SK-N-SH treated with all-trans-retinoic acid at 6 μM for 48 hours (cell line): Measurements from ENCODE around the gene CDC42SE2.

Experiments used
- ATAC-seq: fragments of 200-7000 bp; cut with Tn5 transposase; 3 replicates; pipeline ENCODE4 v1.9.1; 2020; ENCODE audit warnings: mild to moderate bottlenecking, moderate library complexity
- ARNTL ChIP-seq: fragments of 450-650 bp; formaldehyde crosslinking; IDR thresholded peaks from 2 replicates; pipeline ENCODE4 v1.5.0; 2020; ENCODE audit warnings: low read depth, mild to moderate bottlenecking, moderate library complexity, borderline replicate concordance
- BACH2 ChIP-seq: fragments of 250-450 bp; sonication (Bioruptor Pico); IDR thresholded peaks from 2 replicates; pipeline ENCODE4 v1.9.0; 2021; ENCODE audit warnings: mild to moderate bottlenecking, borderline replicate concordance
- CSDC2 ChIP-seq: fragments of 250-450 bp; sonication (Bioruptor Pico); IDR thresholded peaks from 2 replicates; pipeline ENCODE4 v1.5.0; 2020; ENCODE audit warnings: mild to moderate bottlenecking, moderate library complexity
- ESRRG ChIP-seq: fragments of 250-450 bp; sonication (Bioruptor Pico); IDR thresholded peaks from 2 replicates; pipeline ENCODE4 v1.6.1; 2021; ENCODE audit warnings: mild to moderate bottlenecking
- GLIS3 ChIP-seq: fragments of 250-450 bp; sonication (Bioruptor Pico); IDR thresholded peaks from 2 replicates; pipeline ENCODE4 v1.5.0; 2020; ENCODE audit warnings: mild to moderate bottlenecking, moderate library complexity
- ISL1 ChIP-seq: fragments of 250-450 bp; sonication (Bioruptor Pico); IDR thresholded peaks from 2 replicates; pipeline ENCODE4 v2.1.2; 2022; ENCODE audit warnings: mild to moderate bottlenecking, moderate library complexity
- OSR1 ChIP-seq: fragments of 250-450 bp; sonication (Bioruptor Pico); IDR thresholded peaks from 2 replicates; pipeline ENCODE4 v1.8.0; 2022; ENCODE audit warnings: moderate library complexity, mild to moderate bottlenecking, inconsistent platforms
- PPARA ChIP-seq: fragments of 250-450 bp; sonication (Bioruptor Pico); IDR thresholded peaks from 2 replicates; pipeline ENCODE4 v1.5.0; 2020; ENCODE audit warnings: mild to moderate bottlenecking, borderline replicate concordance
- RARB ChIP-seq: fragments of 250-450 bp; sonication (Bioruptor Pico); IDR thresholded peaks from 2 replicates; pipeline ENCODE4 v1.8.0; 2021; ENCODE audit warnings: mild to moderate bottlenecking, moderate library complexity
- SNAI2 ChIP-seq: fragments of 250-450 bp; sonication (Bioruptor Pico); IDR thresholded peaks from 2 replicates; pipeline ENCODE4 v1.5.0; 2020; ENCODE audit warnings: mild to moderate bottlenecking, moderate library complexity
- TCF4 ChIP-seq: fragments of 250-450 bp; sonication (Bioruptor Pico); IDR thresholded peaks from 2 replicates; pipeline ENCODE4 v1.8.0; 2021; ENCODE audit warnings: mild to moderate bottlenecking, moderate library complexity, borderline replicate concordance
- TOX ChIP-seq: fragments of 250-450 bp; sonication (Bioruptor Pico); IDR thresholded peaks from 2 replicates; pipeline ENCODE4 v1.8.0; 2021; ENCODE audit warnings: mild to moderate bottlenecking, moderate library complexity, borderline replicate concordance
- ZC3H10 ChIP-seq: fragments of 250-450 bp; sonication (Bioruptor Pico); IDR thresholded peaks from 2 replicates; pipeline ENCODE4 v1.5.1; 2021; ENCODE audit warnings: mild to moderate bottlenecking, moderate library complexity
- ZFP3 ChIP-seq: fragments of 250-450 bp; sonication (Bioruptor Pico); IDR thresholded peaks from 2 replicates; pipeline ENCODE4 v1.5.0; 2020; ENCODE audit warnings: mild to moderate bottlenecking, moderate library complexity
- ZFP30 ChIP-seq: fragments of 450-650 bp; formaldehyde crosslinking; IDR thresholded peaks from 2 replicates; pipeline ENCODE4 v1.5.0; 2022; ENCODE audit warnings: mild to moderate bottlenecking, moderate library complexity
- ZNF565 ChIP-seq: fragments of 450-650 bp; formaldehyde crosslinking; conservative IDR thresholded peaks from 2 replicates; pipeline ENCODE4 v1.5.0; 2020; ENCODE audit warnings: low read depth, mild to moderate bottlenecking, moderate library complexity
- ZNF70 ChIP-seq: fragments of 450-650 bp; formaldehyde crosslinking; IDR thresholded peaks from 2 replicates; pipeline ENCODE4 v1.5.0; 2020; ENCODE audit warnings: mild to moderate bottlenecking, moderate library complexity
- ZNF8 ChIP-seq: fragments of 450-650 bp; formaldehyde crosslinking; IDR thresholded peaks from 2 replicates; pipeline ENCODE4 v1.5.0; 2020; ENCODE audit warnings: mild to moderate bottlenecking, moderate library complexity
- TF ChIP-seq, protein P1 (sequence below): fragments of 250-450 bp; sonication (Bioruptor Pico); IDR thresholded peaks from 2 replicates; pipeline ENCODE4 v1.8.0; 2020; ENCODE audit warnings: mild to moderate bottlenecking, moderate library complexity, borderline replicate concordance
- TF ChIP-seq, protein P2 (sequence below): fragments of 250-450 bp; sonication (Bioruptor Pico); IDR thresholded peaks from 2 replicates; pipeline ENCODE4 v1.8.0; 2021; ENCODE audit warnings: low read depth, mild to moderate bottlenecking, moderate library complexity, borderline replicate concordance
- TF ChIP-seq, protein P3 (sequence below): fragments of 250-450 bp; sonication (Bioruptor Pico); IDR thresholded peaks from 2 replicates; pipeline ENCODE4 v1.5.1; 2020; ENCODE audit warnings: low read depth, mild to moderate bottlenecking, moderate library complexity
- TF ChIP-seq, protein P4 (sequence below): fragments of 250-450 bp; sonication (Bioruptor Pico); IDR thresholded peaks from 2 replicates; pipeline ENCODE4 v1.5.0; 2020; ENCODE audit warnings: mild to moderate bottlenecking, moderate library complexity
- TF ChIP-seq, protein P5 (sequence below): fragments of 250-450 bp; sonication (Bioruptor Pico); IDR thresholded peaks from 2 replicates; pipeline ENCODE4 v1.5.1; 2021; ENCODE audit warnings: mild to moderate bottlenecking, moderate library complexity

CDC42SE2 gene

DNA sequence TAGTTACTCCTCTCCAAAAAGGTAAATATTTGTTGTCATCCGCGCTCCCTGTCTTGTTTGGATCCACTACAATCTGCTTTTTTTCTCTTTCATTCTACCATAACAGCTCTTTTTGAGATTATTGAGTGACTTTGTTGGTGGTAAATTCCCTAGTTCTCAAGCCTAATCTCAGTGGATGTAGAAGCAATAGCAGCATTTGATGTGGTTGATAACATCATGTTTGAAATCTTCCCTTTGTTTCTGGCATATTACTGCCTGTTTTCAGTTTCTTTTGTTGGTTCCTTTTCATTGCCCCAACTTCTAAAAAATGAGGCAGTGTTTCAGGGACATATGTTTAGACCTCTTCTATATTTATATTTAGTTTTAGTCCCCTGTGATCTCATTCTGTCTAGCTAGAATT, 8.9 kb downstream of the CDC42SE2 start:
- ATAC-seq = no peak
- TF ChIP-seq GLIS3 (CRISPR knock-in tag) (no peak), ARNTL (no peak), BACH2 (no peak), ZNF70 (CRISPR knock-in tag) (no peak), ZNF565 (CRISPR knock-in tag) (no peak), TOX (CRISPR knock-in tag) (no peak), OSR1 (CRISPR knock-in tag) (no peak), ZFP3 (CRISPR knock-in tag) (no peak), ZNF8 (CRISPR knock-in tag) (no peak), ZC3H10 (CRISPR knock-in tag) (no peak), ISL1 (no peak)
- TF ChIP-seq, protein P1, sequence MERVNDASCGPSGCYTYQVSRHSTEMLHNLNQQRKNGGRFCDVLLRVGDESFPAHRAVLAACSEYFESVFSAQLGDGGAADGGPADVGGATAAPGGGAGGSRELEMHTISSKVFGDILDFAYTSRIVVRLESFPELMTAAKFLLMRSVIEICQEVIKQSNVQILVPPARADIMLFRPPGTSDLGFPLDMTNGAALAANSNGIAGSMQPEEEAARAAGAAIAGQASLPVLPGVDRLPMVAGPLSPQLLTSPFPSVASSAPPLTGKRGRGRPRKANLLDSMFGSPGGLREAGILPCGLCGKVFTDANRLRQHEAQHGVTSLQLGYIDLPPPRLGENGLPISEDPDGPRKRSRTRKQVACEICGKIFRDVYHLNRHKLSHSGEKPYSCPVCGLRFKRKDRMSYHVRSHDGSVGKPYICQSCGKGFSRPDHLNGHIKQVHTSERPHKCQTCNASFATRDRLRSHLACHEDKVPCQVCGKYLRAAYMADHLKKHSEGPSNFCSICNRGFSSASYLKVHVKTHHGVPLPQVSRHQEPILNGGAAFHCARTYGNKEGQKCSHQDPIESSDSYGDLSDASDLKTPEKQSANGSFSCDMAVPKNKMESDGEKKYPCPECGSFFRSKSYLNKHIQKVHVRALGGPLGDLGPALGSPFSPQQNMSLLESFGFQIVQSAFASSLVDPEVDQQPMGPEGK (CRISPR knock-in tag) = no peak
- TF ChIP-seq, protein P2, sequence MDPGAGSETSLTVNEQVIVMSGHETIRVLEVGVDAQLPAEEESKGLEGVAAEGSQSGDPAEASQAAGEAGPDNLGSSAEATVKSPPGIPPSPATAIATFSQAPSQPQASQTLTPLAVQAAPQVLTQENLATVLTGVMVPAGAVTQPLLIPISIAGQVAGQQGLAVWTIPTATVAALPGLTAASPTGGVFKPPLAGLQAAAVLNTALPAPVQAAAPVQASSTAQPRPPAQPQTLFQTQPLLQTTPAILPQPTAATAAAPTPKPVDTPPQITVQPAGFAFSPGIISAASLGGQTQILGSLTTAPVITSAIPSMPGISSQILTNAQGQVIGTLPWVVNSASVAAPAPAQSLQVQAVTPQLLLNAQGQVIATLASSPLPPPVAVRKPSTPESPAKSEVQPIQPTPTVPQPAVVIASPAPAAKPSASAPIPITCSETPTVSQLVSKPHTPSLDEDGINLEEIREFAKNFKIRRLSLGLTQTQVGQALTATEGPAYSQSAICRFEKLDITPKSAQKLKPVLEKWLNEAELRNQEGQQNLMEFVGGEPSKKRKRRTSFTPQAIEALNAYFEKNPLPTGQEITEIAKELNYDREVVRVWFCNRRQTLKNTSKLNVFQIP (CRISPR knock-in tag) = no peak
- TF ChIP-seq, protein P3, sequence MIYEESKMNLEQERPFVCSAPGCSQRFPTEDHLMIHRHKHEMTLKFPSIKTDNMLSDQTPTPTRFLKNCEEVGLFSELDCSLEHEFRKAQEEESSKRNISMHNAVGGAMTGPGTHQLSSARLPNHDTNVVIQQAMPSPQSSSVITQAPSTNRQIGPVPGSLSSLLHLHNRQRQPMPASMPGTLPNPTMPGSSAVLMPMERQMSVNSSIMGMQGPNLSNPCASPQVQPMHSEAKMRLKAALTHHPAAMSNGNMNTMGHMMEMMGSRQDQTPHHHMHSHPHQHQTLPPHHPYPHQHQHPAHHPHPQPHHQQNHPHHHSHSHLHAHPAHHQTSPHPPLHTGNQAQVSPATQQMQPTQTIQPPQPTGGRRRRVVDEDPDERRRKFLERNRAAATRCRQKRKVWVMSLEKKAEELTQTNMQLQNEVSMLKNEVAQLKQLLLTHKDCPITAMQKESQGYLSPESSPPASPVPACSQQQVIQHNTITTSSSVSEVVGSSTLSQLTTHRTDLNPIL = no peak

DNA sequence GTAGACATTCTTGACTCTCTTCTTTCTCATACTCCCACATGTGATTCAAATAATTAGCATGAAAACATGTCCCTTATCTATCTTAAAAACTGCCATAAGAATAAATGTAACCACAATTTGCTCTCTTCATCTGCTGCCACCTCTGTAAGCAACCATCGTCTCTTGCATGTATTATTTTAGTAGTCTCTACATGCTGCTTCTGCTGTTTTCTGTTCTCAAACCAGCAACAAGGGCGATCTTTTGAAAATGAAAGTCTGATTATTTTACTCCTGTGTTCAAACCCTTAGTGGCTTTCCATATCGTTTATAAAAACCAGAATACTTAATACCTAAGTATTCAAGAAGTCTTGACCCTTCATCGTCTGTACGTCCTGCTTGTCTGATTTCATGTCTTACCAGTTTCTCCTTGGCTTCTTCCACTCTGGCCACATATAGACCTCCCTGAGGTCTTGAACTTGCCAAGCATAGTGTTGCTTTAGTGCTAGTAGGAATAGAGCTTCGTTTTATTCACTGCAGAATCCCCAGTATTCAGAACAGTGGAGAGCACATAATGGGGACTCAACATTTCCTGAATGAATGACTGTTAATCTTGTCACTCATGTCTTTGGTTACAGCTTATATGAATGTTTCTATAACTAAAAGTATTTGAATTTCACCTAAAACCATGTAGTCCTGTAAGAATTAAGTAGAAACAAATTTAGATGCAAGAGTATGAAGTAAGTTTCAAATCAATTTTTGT, 10.6 kb downstream of the CDC42SE2 start:
- no peak for TF ChIP-seq GLIS3 (CRISPR knock-in tag)
- TF ChIP-seq, protein P2 (CRISPR knock-in tag) = no peak
- TF ChIP-seq, protein P4, sequence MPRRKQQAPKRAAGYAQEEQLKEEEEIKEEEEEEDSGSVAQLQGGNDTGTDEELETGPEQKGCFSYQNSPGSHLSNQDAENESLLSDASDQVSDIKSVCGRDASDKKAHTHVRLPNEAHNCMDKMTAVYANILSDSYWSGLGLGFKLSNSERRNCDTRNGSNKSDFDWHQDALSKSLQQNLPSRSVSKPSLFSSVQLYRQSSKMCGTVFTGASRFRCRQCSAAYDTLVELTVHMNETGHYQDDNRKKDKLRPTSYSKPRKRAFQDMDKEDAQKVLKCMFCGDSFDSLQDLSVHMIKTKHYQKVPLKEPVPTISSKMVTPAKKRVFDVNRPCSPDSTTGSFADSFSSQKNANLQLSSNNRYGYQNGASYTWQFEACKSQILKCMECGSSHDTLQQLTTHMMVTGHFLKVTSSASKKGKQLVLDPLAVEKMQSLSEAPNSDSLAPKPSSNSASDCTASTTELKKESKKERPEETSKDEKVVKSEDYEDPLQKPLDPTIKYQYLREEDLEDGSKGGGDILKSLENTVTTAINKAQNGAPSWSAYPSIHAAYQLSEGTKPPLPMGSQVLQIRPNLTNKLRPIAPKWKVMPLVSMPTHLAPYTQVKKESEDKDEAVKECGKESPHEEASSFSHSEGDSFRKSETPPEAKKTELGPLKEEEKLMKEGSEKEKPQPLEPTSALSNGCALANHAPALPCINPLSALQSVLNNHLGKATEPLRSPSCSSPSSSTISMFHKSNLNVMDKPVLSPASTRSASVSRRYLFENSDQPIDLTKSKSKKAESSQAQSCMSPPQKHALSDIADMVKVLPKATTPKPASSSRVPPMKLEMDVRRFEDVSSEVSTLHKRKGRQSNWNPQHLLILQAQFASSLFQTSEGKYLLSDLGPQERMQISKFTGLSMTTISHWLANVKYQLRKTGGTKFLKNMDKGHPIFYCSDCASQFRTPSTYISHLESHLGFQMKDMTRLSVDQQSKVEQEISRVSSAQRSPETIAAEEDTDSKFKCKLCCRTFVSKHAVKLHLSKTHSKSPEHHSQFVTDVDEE (CRISPR knock-in tag) = no peak
- TF ChIP-seq, protein P5, sequence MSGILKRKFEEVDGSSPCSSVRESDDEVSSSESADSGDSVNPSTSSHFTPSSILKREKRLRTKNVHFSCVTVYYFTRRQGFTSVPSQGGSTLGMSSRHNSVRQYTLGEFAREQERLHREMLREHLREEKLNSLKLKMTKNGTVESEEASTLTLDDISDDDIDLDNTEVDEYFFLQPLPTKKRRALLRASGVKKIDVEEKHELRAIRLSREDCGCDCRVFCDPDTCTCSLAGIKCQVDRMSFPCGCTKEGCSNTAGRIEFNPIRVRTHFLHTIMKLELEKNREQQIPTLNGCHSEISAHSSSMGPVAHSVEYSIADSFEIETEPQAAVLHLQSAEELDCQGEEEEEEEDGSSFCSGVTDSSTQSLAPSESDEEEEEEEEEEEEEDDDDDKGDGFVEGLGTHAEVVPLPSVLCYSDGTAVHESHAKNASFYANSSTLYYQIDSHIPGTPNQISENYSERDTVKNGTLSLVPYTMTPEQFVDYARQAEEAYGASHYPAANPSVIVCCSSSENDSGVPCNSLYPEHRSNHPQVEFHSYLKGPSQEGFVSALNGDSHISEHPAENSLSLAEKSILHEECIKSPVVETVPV (CRISPR knock-in tag) = no peak
- TF ChIP-seq PPARA (CRISPR knock-in tag) = no peak
- no peak for TF ChIP-seq ZFP30 (CRISPR knock-in tag)
- no peak for TF ChIP-seq OSR1 (CRISPR knock-in tag)
- TF ChIP-seq, protein P1 (CRISPR knock-in tag) = no peak
- TF ChIP-seq RARB = no peak
- no peak for TF ChIP-seq TCF4 (CRISPR knock-in tag)
- TF ChIP-seq, protein P3 = no peak
- TF ChIP-seq ESRRG (CRISPR knock-in tag) = no peak
- no peak for TF ChIP-seq TOX (CRISPR knock-in tag)
- no peak for TF ChIP-seq ZNF70 (CRISPR knock-in tag)
- TF ChIP-seq SNAI2 (CRISPR knock-in tag) = no peak
- no peak for TF ChIP-seq ZNF565 (CRISPR knock-in tag)
- no peak for TF ChIP-seq CSDC2
- no peak for TF ChIP-seq ZC3H10 (CRISPR knock-in tag)
- no peak for ATAC-seq
